Kidney tubule cell (primary cell): ENCODE measurements around the gene OAS2.

Experiments used
- DNase-seq: peaks from one replicate; pipeline ENCODE4 v3.0.0-alpha.2; 2018; ENCODE audit warnings: low spot score

The OAS2 gene

GRCh38 chr12:113059071-113059595, 80.8 kb downstream of the OAS2 start:
- DNase-seq = no peak

DNA sequence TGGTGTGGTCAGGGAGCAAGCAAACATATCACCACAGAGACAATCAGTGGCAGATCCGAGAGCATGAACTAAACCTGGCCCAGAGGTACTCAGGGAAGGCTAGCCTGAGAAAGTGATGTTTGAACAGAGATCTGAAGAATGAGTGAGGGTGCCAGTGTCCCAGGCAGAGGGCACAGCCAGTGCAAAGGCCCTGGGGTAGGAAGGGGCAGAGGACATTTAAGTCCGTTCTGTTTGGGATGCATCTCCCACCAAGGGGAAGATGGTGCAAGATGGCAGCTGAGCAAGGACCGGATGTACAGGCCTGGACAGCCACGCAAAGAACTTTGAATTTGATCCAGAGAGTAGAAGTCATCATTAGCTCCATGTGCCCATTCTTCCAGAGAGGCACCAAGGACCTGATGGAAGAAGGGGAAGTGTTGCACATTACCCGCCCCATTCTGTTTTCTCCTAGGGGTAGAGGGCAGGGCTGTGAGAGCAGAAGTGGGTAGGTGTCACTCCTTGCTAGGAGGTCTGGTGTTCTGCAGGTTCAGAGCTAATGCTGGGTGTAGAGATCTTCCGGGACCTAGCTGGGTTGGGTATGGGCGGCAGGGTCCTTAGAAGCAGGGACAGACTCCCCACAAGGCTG, 82.1 kb downstream of the OAS2 start:
- no peak for DNase-seq

DNA sequence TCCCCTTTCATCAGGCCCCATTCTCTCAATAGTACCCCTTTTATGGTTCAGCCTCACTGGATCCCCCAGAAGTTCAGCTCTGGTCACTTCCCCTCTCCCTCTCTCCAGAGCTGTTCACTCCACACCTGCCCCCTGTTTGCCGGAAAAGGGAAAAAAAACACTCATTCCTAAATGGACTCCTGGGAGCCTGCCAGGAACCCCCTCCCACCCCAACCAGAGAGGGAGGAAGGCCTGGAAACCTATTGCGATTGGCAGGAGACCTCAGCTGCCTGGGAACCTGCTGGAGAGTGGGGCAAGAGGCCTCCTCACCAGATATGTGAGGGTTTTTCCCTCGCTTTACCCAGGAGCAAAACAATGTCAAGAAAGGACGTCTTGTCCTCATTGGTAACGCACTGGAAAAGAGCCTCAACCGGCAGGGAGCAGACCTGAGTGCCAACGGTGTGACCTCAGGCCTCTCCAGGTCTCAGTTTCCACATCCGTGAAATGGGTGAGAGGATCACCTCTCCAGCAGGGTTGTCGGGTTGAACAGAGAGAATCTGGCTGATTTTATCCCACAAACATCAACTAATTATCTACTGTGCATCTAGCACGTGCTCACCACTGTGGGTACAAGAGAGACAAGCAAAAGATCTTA, 82.9 kb downstream of the OAS2 start:
- DNase-seq = no peak
